Medulla oblongata (tissue), 1 donor: Measurements from ENCODE around the gene MLXIPL.
"Not testable (repeated sequence)": the region's sequence is repeated elsewhere in the genome, so short reads cannot be mapped to it uniquely, and the experiment has no call there.

Source experiments
- DNase-seq: peaks from one replicate; pipeline ENCODE4 v3.0.0-alpha.2; 2015; ENCODE audit errors: extremely low spot score

Gene MLXIPL

DNA sequence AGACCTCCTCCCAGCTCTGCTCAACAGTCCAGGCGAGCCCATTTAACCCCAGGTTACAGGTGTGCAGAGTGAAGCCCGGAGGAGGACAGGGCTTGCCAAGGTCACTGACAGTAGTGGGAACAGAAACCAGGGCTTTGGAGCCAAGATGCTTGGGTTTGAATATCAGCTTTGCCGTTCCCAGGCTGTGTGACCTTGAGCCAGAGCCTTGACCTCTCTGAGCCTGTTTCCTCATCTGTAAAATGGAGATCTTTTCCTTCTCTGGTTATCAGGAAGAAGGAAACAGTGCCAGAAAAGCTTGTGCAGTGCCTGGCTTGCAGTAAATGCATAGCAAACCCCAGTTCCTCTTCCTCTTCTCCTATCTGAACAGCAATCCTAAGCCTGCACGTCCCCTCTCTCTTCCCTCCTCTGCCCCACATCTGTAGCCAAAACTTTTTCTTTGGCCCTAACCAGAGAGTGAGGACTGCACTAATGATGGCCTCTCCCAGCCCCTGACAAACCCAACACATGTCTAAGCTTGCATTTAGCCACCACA is 21.4 kb upstream of the MLXIPL start:
- no peak for DNase-seq

- DNase-seq = no peak
These were observed 20.5 kb upstream of the MLXIPL start for GRCh38 chr7:73644688-73645286.

- no peak for DNase-seq
These were observed 18.5 kb upstream of the MLXIPL start for GRCh38 chr7:73642834-73643233.

DNA sequence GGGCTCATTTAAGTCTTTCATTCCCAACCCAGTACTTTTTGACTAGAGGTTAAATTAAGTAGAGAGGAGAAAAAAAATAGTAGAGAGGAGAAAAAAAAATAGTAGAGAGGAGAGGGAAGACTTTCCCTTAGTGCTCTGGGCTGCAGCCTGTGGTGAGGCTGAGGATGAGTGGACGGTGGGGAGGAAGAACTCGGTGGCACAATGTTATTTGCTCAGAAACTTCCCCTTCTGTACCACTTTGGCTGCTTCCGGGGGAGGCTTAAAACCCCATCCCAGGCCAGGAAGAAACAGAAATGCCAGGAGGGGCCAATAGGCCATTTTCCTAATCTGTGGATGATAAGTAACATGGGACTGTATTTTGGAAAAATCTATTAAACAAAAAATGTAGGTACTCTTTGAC is 14.6 kb upstream of the MLXIPL start:
- no peak for DNase-seq

- no peak for DNase-seq
These were observed 11.3 kb upstream of the MLXIPL start for GRCh38 chr7:73635428-73636200.

GRCh38 chr7:73633844-73634243 is 9.5 kb upstream of the MLXIPL start:
- no peak for DNase-seq

DNA sequence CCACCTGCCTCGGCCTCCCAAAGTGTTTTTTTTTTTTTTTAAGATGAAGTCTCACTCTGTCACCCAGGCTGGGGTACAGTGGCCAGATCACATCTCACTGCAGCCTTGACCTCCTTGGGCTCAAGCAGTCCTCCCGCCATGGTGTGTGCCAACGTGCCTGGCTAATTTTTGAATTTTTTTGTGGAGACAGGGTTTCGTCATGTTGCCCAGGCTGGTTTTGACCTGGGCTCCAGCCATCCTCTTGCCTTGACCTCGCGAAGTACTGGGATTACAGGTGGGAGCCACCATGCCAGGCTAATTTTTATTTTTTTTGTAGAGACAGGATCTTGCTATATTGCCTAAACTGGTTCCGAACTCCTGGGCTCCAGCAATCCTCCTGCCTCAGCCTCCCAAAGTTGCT is 9.0 kb upstream of the MLXIPL start:
- DNase-seq = no peak

- DNase-seq = no peak
These were observed 7.2 kb upstream of the MLXIPL start for GRCh38 chr7:73631558-73631957.

GRCh38 chr7:73628504-73628903 is 4.2 kb upstream of the MLXIPL start:
- no peak for DNase-seq

- DNase-seq = no peak
These were observed 2.5 kb upstream of the MLXIPL start for GRCh38 chr7:73626814-73627213.

DNA sequence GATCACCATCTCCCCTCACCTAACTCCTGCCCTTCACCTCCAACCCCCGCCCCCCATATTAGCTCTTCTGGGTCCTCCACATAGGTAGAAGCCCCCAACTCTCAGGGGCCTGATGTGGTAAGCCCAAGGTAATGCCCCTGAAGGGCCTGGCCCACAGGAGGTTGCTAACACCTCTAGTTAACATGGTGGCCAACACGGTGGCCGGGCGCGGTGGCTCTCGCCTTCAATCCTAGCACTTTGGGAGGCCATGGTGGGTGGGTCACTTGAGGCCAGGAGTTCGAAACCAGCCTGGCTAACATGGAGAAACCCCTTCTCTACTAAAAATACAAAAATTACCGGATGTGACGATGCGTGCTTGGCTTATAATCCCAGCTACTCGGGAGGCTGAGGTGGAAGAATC is 954 bp upstream of the MLXIPL start:
- DNase-seq = no peak

DNA sequence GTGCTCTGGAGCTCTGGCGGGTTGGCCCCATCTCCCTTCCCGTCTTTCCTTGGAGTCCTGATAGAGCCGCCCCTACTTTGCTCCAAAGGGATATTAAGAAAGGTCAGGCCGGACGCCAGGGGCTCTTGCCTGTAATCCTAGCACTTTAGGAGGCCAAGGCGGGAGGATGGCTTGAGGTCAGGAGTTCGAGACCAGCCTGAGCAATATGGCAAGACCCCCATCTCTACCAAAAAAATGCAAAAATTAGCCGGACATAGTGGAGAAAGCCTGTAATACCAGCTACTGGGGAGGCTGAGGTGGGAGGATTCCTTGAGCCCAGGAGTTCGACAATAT is 313 bp upstream of the MLXIPL start:
- DNase-seq = no peak

- DNase-seq = no peak
These were observed 1.2 kb downstream of the MLXIPL start for GRCh38 chr7:73622909-73623797.

DNA sequence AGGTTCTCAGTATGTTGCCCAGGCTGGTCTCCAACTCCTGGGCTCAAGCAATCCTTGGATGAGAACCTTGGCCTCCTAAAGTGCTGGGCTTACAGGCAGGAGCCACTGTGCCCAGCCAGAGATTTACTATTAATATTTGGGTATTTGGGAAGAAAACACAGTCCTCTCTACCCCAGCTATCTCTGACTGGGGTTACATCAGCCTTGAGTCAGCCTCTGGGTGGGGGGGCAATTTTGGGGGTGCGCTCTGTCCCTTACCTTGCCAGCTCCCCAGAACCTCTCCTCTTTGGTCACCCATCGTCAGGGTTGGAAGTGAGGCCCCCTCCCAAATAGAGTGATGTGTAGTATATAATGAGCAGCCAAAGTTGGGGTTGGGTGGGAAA is 1.8 kb downstream of the MLXIPL start:
- DNase-seq = no peak

GRCh38 chr7:73621168-73622063 is 2.9 kb downstream of the MLXIPL start:
- DNase-seq = no peak

DNA sequence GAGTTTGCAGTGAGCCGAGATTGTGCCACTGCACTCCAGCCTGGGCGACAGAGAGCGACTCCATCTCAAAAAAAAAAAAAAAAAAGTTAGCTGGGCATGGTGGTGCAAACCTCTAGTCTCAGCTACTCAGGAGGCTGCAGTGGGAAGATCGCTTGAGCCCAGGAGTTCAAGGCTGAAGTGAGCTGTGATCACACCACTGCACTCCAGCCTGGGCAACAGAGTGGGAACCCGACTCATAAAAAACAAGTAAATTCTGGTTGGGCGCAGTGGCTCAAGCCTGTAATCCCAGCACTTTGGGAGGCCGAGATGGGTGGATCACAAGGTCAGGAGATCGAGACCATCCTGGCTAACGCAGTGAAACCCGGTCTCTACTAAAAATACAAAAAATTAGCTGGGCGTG is 4.9 kb downstream of the MLXIPL start:
- DNase-seq = not testable (repeated sequence)

DNA sequence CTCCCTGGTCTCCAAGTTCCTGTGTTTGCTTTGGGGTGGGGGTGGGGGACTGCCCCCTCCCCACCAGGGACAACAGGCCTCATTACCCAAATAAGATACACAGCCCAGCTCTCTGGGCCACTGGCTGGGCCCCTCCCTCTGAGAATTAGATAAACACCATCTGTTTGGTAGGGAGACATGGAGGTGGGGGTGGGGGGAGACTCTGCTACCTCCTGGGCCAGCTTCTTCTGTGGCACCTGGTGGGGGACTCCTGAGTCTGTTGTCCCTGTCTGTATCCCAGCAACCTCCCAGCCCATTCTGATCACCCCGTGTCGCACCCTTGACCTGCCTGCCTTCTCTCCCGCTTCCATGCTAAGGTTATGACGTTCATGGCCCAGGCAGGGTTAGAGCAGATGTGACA is 5.8 kb downstream of the MLXIPL start:
- DNase-seq = no peak

DNA sequence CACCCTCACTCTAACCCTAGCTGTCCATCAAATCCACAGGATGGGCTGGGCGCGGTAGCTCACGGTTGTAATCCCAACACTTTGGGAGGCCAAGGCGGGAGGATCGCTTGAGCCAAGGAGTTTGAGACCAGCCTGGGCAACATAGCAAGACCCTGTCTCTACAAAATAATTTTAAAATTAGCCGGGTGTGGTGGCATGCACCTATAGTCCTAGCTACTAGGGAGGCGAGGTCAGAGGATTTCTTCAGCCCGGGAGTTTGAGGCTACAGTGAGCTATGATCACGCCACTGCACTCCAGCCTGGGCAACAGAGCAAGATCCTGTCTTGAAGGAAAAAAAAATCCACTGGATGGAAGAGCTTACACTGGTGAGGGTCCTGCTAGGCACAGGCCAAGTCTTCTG is 6.8 kb downstream of the MLXIPL start:
- DNase-seq = not testable (repeated sequence)

- DNase-seq = no peak
These were observed 8.4 kb downstream of the MLXIPL start for GRCh38 chr7:73615886-73616285.

- not testable (repeated sequence) for DNase-seq
These were observed 9.4 kb downstream of the MLXIPL start for GRCh38 chr7:73614937-73615336.

DNA sequence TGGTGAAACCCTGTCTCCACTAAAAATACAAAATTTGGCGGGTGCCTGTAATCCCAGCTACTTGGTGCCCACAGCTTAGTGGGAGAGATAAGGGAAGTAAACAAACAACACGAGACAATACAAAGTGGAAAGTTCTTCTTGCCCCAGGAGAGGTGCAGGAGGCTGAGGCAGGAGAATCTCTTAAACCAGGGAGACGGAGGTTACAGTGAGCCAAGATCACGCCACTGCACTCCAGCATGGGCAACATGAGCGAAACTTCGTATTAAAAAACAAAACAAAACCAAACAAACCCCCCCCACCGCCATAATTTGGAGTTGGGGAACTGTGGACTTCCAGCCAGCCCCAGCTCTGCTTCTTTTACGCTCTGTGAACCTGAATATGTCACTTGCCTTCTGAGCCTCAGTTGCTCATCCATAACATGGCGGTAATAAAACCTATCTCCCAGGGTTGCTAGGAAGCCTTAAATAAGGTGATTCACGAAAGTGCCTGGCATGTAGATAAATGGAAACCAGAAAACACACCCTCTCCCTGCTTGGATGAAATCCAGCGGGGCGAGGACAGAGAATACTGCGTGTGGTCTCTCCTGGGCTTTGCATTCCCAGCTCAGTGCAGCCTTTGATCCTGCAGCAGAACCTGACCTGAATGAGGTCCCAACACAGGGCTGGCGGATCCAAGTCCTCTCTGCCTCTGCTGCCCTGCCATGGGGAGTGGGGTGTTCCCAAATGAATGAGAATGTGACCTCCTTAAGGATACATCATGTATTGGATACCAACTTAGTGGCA is 10.2 kb downstream of the MLXIPL start:
- DNase-seq = no peak
